Thoracic aorta (tissue), 2 donors: ENCODE measurements around the gene DACH1. TPM values are rescaled to one million over a fixed set of nuclear protein-coding genes. Genes with fewer than 3 reads are reported as not detected.

Experiments
- ATAC-seq: fragments of 150-250 bp; one replicate; pipeline ENCODE4 v1.8.0; 2017; ENCODE audit warnings: low read depth; ENCODE audit not compliant: insufficient number of reproducible peaks, low FRiP score
- DNase-seq: peaks from one replicate; pipeline ENCODE4 v3.0.0-alpha.2; 2020; ENCODE audit warnings: low spot score
- H3K27ac ChIP-seq, 2 donors: fragments of 200-600 bp; sonication (generic); 1 replicate in 1 of 2; 2 replicates in 1 of 2; pipeline ENCODE4 v1.5.1; 2016; ENCODE audit warnings: mild to moderate bottlenecking in 2 of 2, moderate library complexity in 2 of 2
- H3K27me3 ChIP-seq: fragments of 200-600 bp; sonication (generic); replicated peaks from 2 replicates; pipeline ENCODE4 v1.6.0; 2016; ENCODE audit warnings: mild to moderate bottlenecking; ENCODE audit not compliant: insufficient read depth
- H3K36me3 ChIP-seq: fragments of 200-600 bp; sonication (generic); one replicate; pipeline ENCODE4 v1.5.1; 2016
- H3K4me1 ChIP-seq, 2 donors: fragments of 200-600 bp; sonication (generic); 1 replicate in 1 of 2; 2 replicates in 1 of 2; pipeline versions ENCODE4 v1.5.1 to v1.6.0; 2016; ENCODE audit warnings: low read depth in 2 of 2, mild to moderate bottlenecking in 1 of 2; ENCODE audit not compliant: control insufficient read depth in 1 of 2
- H3K4me3 ChIP-seq: fragments of 200-600 bp; sonication (generic); 2 replicates; pipeline ENCODE4 v1.5.1; 2016; ENCODE audit warnings: mild to moderate bottlenecking
- H3K9me3 ChIP-seq: fragments of 200-600 bp; sonication (generic); 2 replicates; pipeline ENCODE4 v1.5.1; 2016
- CTCF ChIP-seq: fragments of 200-600 bp; sonication (generic); IDR thresholded peaks from one replicate; pipeline ENCODE4 v1.5.1; 2019; ENCODE audit warnings: antibody characterized with exemption
- total RNA-seq, 2 donors: library from RNA; depleted of rRNA; stranded (reverse); fragments of >200 nt; gene quantifications; one replicate each; pipeline versions ENCODE4 v1.1.0 to v1.2.3, GENCODE V29; 2016

The DACH1 gene
- total RNA-seq, 2 donors from 2014 or later = 0.14 to 1.3 TPM

- no peaks in the 10 kb centered on the region for H3K9me3 ChIP-seq
- H3K4me3 ChIP-seq = no peak overlapping the region
- no peaks in the 10 kb centered on the region for H3K27me3 ChIP-seq
- no peaks in the 10 kb centered on the region for H3K4me1 ChIP-seq
- no peak for DNase-seq
- no peak for ATAC-seq
- TF ChIP-seq CTCF = no peak
- H3K27ac ChIP-seq = no peak overlapping the region
- no peaks in the 10 kb centered on the region for H3K36me3 ChIP-seq
Measured at GRCh38 chr13:71681901-71682613, 184.9 kb downstream of the DACH1 start.

- no peak for DNase-seq
- Histone ChIP-seq H3K27me3 (no peaks in the 10 kb centered on the region), H3K4me3 (no peak overlapping the region), H3K27ac (no peak overlapping the region), H3K4me1 (no peaks in the 10 kb centered on the region), H3K36me3 (no peaks in the 10 kb centered on the region), H3K9me3 (no peaks in the 10 kb centered on the region)
- no peak for ATAC-seq
- TF ChIP-seq CTCF = no peak
Measured at GRCh38 chr13:71677124-71677523, 189.9 kb downstream of the DACH1 start.

DNA sequence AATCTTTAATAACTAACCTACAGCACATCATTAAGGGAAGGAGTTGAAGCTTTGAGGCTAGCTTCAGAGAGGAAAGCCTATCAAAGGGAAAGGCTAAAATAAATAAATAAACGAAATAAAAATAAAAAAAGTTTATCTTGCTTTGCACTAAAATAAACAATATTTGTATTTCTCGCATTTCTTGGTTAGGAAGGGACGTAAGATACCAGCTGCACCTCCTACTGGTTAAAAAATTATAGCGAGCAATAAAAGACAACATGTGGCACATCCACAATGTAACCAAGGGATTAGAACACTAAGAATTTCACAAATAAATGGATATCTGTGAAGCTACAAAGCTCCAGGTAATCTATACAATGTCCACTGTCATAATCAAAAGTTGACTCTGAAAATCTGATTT is 194.5 kb downstream of the DACH1 start:
- Histone ChIP-seq H3K9me3 (no peaks in the 10 kb centered on the region), H3K36me3 (no peaks in the 10 kb centered on the region), H3K4me1 (no peaks in the 10 kb centered on the region), H3K27me3 (no peaks in the 10 kb centered on the region), H3K27ac (no peak overlapping the region), H3K4me3 (no peak overlapping the region)
- no peak for DNase-seq
- no peak for TF ChIP-seq CTCF
- no peak for ATAC-seq

DNA sequence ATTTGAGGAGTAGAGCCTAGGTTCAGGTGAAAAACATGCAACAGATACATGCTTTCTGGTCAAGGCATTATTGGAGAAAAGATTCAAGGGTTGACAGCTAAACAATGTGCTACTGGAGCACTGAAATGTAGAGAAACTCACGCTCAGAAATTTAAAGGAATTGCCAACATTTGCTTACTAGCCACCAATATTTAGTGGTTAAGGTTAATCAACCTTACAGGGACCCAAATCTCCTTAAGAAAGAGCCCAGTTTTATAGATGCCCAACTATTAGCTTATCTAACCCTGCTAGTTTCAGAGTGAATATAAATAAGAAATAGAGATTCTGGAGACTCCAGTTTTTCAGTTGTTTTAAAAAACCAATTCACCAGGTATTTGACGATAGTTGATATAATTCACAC is 203.6 kb downstream of the DACH1 start:
- Histone ChIP-seq H3K9me3 (no peaks in the 10 kb centered on the region), H3K4me3 (no peak overlapping the region), H3K36me3 (no peaks in the 10 kb centered on the region), H3K4me1 (no peaks in the 10 kb centered on the region), H3K27me3 (no peaks in the 10 kb centered on the region), H3K27ac (no peak overlapping the region)
- ATAC-seq (no peak), DNase-seq (no peak)
- no peak for TF ChIP-seq CTCF

DNA sequence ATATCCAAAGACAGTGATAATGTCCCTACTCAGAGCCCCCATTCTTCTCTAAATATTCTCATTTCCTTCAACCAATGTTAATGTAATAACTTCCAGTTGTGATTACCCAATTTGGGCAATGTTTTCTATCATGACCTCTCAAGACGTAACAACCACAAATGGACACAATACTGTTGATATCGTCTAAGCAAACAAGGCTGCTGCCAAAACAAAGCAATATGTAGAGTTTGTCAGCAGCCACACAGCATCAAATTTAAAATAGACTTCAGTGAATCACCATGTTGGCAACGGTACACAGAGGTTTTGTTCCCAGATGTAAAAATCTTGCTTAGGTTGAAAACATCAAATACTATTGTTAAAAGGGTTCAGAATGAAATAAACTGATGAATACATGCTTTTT is 205.1 kb downstream of the DACH1 start:
- no peak overlapping the region for H3K4me3 ChIP-seq
- H3K36me3 ChIP-seq = no peaks in the 10 kb centered on the region
- H3K27ac ChIP-seq = no peak overlapping the region
- H3K9me3 ChIP-seq = no peaks in the 10 kb centered on the region
- TF ChIP-seq CTCF = no peak
- H3K4me1 ChIP-seq = no peaks in the 10 kb centered on the region
- no peaks in the 10 kb centered on the region for H3K27me3 ChIP-seq
- DNase-seq (no peak), ATAC-seq (no peak)
